Measurements from ENCODE around the gene OSBPL8. TPM values are rescaled to one million over a fixed set of nuclear protein-coding genes. Genes with fewer than 3 reads are reported as not detected.
"Not testable (repeated sequence)": the region's sequence is repeated elsewhere in the genome, so short reads cannot be mapped to it uniquely, and the experiment has no call there.

The OSBPL8 gene
- total RNA-seq, 2 experiments from 2014 or later = 69.8 to 73.7 TPM

DNA sequence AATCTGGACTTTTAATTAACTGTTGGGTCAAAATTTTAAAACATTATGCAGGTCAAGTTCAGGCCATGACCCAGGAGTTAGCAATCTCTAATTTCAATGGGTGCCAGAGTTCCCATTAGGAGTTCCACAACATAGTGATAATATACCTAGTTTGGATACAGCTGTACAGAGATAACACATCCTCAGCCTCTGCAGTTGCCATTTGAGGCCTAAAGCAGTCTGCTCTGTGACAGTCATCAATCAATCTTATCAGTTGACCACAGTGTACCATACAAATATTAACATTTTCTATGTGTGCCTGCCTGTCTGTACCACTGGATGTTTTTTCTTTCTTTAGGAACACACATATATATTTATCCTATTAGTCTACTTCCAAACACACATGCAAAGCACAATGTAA is 157.3 kb downstream of the OSBPL8 start:
- peaks cover 2% of the 10 kb centered on the region for H3K4me1 Mint-ChIP-seq (ENCODE audit: low read depth)
- intact Hi-C loops (cut with micrococcal nuclease) = no loop called here
- no peak overlapping the region for H3K4me3 Mint-ChIP-seq
- H3K36me3 Mint-ChIP-seq = peaks cover 10% of the 10 kb centered on the region
- H3K9me3 Mint-ChIP-seq = no peaks in the 10 kb centered on the region
- ChIA-PET POLR2A (no interaction called here), CTCF (no interaction called here)
- no peaks in the 10 kb centered on the region for H3K27me3 Mint-ChIP-seq
- H3K27ac Mint-ChIP-seq = no peak overlapping the region
- DNase-seq = no peak

DNA sequence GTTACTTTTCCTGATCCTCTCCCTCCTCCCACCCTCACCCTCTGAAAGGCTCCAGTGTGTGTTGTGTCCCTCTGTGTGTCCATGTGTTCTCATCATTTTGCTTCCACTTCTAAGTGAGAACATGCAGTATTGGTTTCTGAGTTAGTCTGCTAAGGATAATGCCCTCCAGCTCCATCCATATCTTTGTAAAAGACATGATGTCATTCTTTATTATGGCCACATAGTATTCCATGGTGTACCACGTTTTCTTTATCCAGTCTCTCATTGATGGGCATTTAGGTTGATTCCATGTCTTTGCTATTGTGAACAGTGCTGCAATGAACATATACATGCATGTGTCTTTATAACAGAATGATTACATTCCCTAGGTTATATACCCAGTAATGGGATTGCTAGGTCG is 159.4 kb downstream of the OSBPL8 start:
- H3K9me3 Mint-ChIP-seq = no peaks in the 10 kb centered on the region
- intact Hi-C loops (cut with micrococcal nuclease) = no loop called here
- ChIA-PET CTCF (no interaction called here), POLR2A (no interaction called here)
- H3K27ac Mint-ChIP-seq = no peak overlapping the region
- DNase-seq = no peak
- no peak overlapping the region for H3K4me3 Mint-ChIP-seq
- H3K4me1 Mint-ChIP-seq (ENCODE audit: low read depth) = peaks cover 2% of the 10 kb centered on the region
- peaks cover 10% of the 10 kb centered on the region for H3K36me3 Mint-ChIP-seq
- no peaks in the 10 kb centered on the region for H3K27me3 Mint-ChIP-seq

GRCh38 chr12:76399040-76399439 is 160.5 kb downstream of the OSBPL8 start:
- intact Hi-C loops (cut with micrococcal nuclease) = no loop called here
- no peak overlapping the region for H3K27ac Mint-ChIP-seq
- DNase-seq = no peak
- no peak overlapping the region for H3K4me3 Mint-ChIP-seq
- peaks cover 2% of the 10 kb centered on the region for H3K4me1 Mint-ChIP-seq (ENCODE audit: low read depth)
- POLR2A ChIA-PET = no interaction called here
- peaks cover 12% of the 10 kb centered on the region for H3K36me3 Mint-ChIP-seq
- CTCF ChIA-PET = interaction anchor here (0.7 kb wide), 1 partner anchor 25 kb away, joined by 3 read pairs; no protein-coding TSS in a partner anchor
- no peaks in the 10 kb centered on the region for H3K27me3 Mint-ChIP-seq
- H3K9me3 Mint-ChIP-seq = no peaks in the 10 kb centered on the region

GRCh38 chr12:76398106-76398505 is 161.5 kb downstream of the OSBPL8 start:
- ChIA-PET POLR2A (no interaction called here), CTCF (no interaction called here)
- no peak overlapping the region for H3K27ac Mint-ChIP-seq
- DNase-seq = no peak
- peaks cover 2% of the 10 kb centered on the region for H3K4me1 Mint-ChIP-seq (ENCODE audit: low read depth)
- intact Hi-C loops (cut with micrococcal nuclease) = no loop called here
- peaks cover 12% of the 10 kb centered on the region for H3K36me3 Mint-ChIP-seq
- no peaks in the 10 kb centered on the region for H3K27me3 Mint-ChIP-seq
- H3K4me3 Mint-ChIP-seq = no peak overlapping the region
- H3K9me3 Mint-ChIP-seq = no peaks in the 10 kb centered on the region

DNA sequence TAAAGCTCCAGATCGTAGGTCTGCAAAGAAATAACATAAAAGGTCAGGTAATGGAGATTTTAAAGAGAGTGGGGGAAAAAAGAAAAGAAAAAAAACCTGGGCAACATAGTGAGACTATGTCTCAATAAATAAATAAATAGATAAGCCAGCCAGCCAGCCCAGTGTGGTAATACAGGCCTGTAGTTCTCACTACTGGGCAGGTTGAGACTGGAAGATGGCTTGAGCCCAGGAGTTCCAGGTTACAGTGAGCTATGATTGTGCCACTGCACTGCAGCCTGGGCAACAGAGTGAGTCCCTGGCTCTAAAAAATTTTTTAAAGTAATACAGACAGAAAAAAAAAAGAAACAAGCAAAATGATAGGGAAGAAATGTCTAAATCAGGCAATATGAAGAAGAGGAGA is 168.1 kb downstream of the OSBPL8 start:
- Mint-ChIP-seq H3K36me3 (peaks cover 25% of the 10 kb centered on the region), H3K4me3 (no peak overlapping the region), H3K27me3 (no peaks in the 10 kb centered on the region), H3K9me3 (no peaks in the 10 kb centered on the region), H3K27ac (no peak overlapping the region), H3K4me1 (ENCODE audit: low read depth) (peaks cover 2% of the 10 kb centered on the region)
- no peak for DNase-seq
- POLR2A ChIA-PET = no interaction called here
- CTCF ChIA-PET = no interaction called here
- intact Hi-C loops (cut with micrococcal nuclease) = no loop called here

DNA sequence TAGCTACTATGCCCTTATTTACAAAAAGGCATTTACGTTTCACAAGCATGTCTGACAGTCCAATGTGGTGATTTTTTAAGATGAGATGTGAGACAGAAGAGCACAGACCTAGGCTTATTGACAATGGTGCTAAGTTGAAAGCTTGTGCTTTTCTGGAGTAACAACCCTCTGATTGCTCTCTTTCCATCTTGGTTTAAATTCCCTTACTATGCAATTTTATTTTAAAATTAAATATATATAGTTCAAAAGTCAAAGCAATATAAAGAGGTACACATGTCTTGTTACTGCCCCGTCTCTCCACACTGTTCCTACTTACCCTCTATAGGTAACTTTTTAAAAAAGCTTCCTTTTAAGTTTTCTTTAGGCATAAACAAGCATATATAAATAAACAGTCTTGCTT is 172.0 kb downstream of the OSBPL8 start:
- DNase-seq = no peak
- Mint-ChIP-seq H3K27ac (no peak overlapping the region), H3K4me3 (no peak overlapping the region), H3K4me1 (ENCODE audit: low read depth) (peaks cover 2% of the 10 kb centered on the region), H3K9me3 (no peaks in the 10 kb centered on the region), H3K27me3 (no peaks in the 10 kb centered on the region), H3K36me3 (peaks cover 35% of the 10 kb centered on the region)
- CTCF ChIA-PET = interaction anchor here (0.5 kb wide), 1 partner anchor 199 kb away, joined by 3 read pairs; no protein-coding TSS in a partner anchor
- intact Hi-C loops (cut with micrococcal nuclease) = no loop called here
- POLR2A ChIA-PET = no interaction called here

GRCh38 chr12:76384560-76384959 is 175.0 kb downstream of the OSBPL8 start:
- POLR2A ChIA-PET = no interaction called here
- intact Hi-C loops (cut with micrococcal nuclease) = no loop called here
- no peak for DNase-seq
- Mint-ChIP-seq H3K4me3 (no peak overlapping the region), H3K27me3 (no peaks in the 10 kb centered on the region), H3K27ac (no peak overlapping the region), H3K36me3 (peaks cover 30% of the 10 kb centered on the region), H3K4me1 (ENCODE audit: low read depth) (no peaks in the 10 kb centered on the region), H3K9me3 (no peaks in the 10 kb centered on the region)
- CTCF ChIA-PET = no interaction called here

DNA sequence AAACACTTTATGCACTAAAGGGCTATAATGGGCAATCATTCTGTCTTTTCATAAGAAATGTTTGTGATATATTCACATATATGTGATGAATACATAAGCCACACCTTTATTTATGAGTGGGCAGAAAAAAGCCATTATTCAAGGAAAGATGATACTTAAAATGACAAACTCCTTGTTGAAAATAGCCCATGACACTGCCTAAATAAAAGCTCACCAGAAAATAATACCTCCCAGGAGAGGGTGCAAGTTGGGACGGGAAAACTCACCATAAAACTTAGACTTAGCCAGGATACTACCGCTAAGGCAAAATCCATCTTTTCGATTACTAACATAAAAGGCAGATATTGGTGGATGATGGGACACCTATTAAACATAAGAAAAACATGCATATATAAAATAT is 175.6 kb downstream of the OSBPL8 start:
- no peak overlapping the region for H3K4me3 Mint-ChIP-seq
- no peak overlapping the region for H3K27ac Mint-ChIP-seq
- ChIA-PET CTCF (no interaction called here), POLR2A (no interaction called here)
- DNase-seq = no peak
- H3K4me1 Mint-ChIP-seq (ENCODE audit: low read depth) = no peaks in the 10 kb centered on the region
- intact Hi-C loops (cut with micrococcal nuclease) = no loop called here
- H3K9me3 Mint-ChIP-seq = no peaks in the 10 kb centered on the region
- no peaks in the 10 kb centered on the region for H3K27me3 Mint-ChIP-seq
- peaks cover 28% of the 10 kb centered on the region for H3K36me3 Mint-ChIP-seq

DNA sequence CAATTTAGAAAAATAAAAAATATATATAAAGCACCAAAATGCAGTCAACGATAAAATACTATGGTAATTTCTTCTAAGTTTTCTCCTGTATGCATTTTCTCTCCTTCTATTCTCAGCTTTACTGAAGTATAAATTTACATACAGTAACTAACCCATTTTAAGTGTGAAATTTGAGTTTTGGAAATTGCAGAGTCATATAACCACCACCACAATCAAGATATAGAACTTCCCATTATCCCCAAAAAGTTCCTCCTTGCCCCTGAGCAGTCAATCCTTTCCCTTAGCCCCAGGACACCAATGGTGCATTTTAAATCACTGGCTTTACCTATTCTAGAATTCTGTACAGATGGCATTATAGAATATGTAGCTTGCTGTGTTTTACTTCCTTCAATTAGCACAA is 180.3 kb downstream of the OSBPL8 start:
- H3K9me3 Mint-ChIP-seq = no peaks in the 10 kb centered on the region
- POLR2A ChIA-PET = no interaction called here
- H3K4me1 Mint-ChIP-seq (ENCODE audit: low read depth) = peaks cover 5% of the 10 kb centered on the region
- DNase-seq = no peak
- intact Hi-C loops (cut with micrococcal nuclease) = no loop called here
- H3K27ac Mint-ChIP-seq = no peak overlapping the region
- CTCF ChIA-PET = no interaction called here
- no peak overlapping the region for H3K4me3 Mint-ChIP-seq
- no peaks in the 10 kb centered on the region for H3K27me3 Mint-ChIP-seq
- peaks cover 36% of the 10 kb centered on the region for H3K36me3 Mint-ChIP-seq

DNA sequence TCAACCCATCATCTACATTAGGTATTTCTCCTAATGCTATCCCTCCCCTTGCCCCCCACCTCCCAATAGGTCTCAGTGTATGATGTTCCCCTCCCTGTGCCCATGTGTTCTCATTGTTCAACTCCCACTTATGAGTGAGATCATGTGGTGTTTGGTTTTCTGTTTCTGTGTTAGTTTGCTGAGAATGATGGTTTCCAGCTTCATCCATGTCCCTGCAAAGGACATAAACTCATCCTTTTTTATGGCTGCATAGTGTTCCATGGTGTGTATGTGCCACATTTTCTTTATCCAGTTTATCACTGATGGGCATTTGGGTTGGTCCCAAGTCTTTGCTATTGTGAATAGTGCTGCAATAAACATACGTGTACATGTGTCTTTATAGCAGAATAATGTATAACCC is 182.7 kb downstream of the OSBPL8 start:
- H3K9me3 Mint-ChIP-seq; H3K27ac Mint-ChIP-seq; H3K4me3 Mint-ChIP-seq; intact Hi-C loops (cut with micrococcal nuclease); POLR2A ChIA-PET; H3K27me3 Mint-ChIP-seq; H3K4me1 Mint-ChIP-seq (ENCODE audit: low read depth); DNase-seq: not testable (repeated sequence)
- H3K36me3 Mint-ChIP-seq = peaks cover 37% of the 10 kb centered on the region
- CTCF ChIA-PET = interaction anchor here (1.8 kb wide), 1 partner anchor 79 kb away, joined by 5 read pairs; no protein-coding TSS in a partner anchor

DNA sequence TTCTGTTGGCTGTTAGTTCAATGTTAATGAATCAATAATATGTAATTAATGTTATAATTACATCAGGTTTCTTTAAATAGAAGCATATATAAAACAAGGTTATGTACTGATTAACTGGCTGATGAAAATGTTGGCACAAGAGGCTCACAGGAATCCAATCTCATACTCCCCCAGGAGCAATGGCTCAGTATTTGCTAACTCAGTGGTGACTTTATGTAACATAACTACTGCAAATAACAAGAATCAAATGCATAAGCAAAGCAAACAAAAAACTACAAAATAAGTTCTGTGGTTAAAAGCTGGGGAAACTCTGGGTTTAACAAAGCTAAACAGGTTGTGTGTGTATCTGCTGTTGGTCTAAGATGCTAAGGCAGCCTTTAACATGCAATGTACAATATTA is 183.6 kb downstream of the OSBPL8 start:
- no peak overlapping the region for H3K27ac Mint-ChIP-seq
- H3K9me3 Mint-ChIP-seq = no peaks in the 10 kb centered on the region
- POLR2A ChIA-PET = no interaction called here
- CTCF ChIA-PET = interaction anchor here (0.6 to 1.8 kb wide), 2 partner anchors 80 to 260 kb away, joined by 3 to 5 read pairs; no protein-coding TSS in a partner anchor
- H3K36me3 Mint-ChIP-seq = peaks cover 38% of the 10 kb centered on the region
- peaks cover 7% of the 10 kb centered on the region for H3K4me1 Mint-ChIP-seq (ENCODE audit: low read depth)
- H3K27me3 Mint-ChIP-seq = no peaks in the 10 kb centered on the region
- no peak overlapping the region for H3K4me3 Mint-ChIP-seq
- intact Hi-C loops (cut with micrococcal nuclease) = no loop called here
- no peak for DNase-seq

DNA sequence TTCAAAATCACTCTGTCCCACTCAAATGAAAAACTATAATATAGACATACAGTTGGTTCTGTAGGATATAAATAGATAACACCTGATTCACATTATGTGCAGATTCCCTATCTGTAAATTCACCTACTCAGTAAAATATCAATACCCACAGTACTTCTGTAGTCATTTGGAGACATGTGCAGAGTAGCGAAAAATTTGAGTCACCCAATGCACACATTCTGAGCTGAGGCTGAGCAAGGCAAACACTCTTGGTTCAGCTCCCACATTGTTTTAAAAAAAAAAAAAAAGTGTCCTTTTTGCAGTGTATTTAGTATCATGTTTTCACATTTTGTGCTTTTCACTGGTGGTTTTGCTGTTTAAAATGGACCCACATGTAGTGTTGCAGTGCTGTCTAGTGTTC is 184.1 kb downstream of the OSBPL8 start:
- Mint-ChIP-seq H3K27me3 (no peaks in the 10 kb centered on the region), H3K27ac (no peak overlapping the region), H3K36me3 (peaks cover 43% of the 10 kb centered on the region), H3K9me3 (no peaks in the 10 kb centered on the region), H3K4me3 (no peak overlapping the region), H3K4me1 (ENCODE audit: low read depth) (peaks cover 7% of the 10 kb centered on the region)
- no peak for DNase-seq
- ChIA-PET POLR2A (no interaction called here), CTCF (interaction anchor here (0.6 to 1.8 kb wide), 2 partner anchors 81 to 259 kb away, joined by 3 to 5 read pairs; no protein-coding TSS in a partner anchor)
- intact Hi-C loops (cut with micrococcal nuclease) = no loop called here

- peaks cover 51% of the 10 kb centered on the region for H3K36me3 Mint-ChIP-seq
- CTCF ChIA-PET = no interaction called here
These were observed 185.1 kb downstream of the OSBPL8 start for GRCh38 chr12:76374386-76375020.

More at GRCh38 chr12:76374386-76375020, 185.1 kb downstream of the OSBPL8 start:
- Mint-ChIP-seq H3K4me1 (ENCODE audit: low read depth) (peaks cover 7% of the 10 kb centered on the region), H3K4me3 (no peak overlapping the region), H3K27me3 (no peaks in the 10 kb centered on the region), H3K9me3 (no peaks in the 10 kb centered on the region), H3K27ac (no peak overlapping the region)
- intact Hi-C loops (cut with micrococcal nuclease) = no loop called here
- DNase-seq = no peak
- POLR2A ChIA-PET = no interaction called here

All from activated CD4-positive, alpha-beta memory T cell treated with anti-CD3 and anti-CD28 coated beads for 36 hours (primary cell).